GM21447 (cell line): ENCODE results near the gene TREH.
"Not testable (repeated sequence)": the region's sequence is repeated elsewhere in the genome, so short reads cannot be mapped to it uniquely, and the experiment has no call there.

Experiments
- ATAC-seq: cut with Tn5 transposase; IDR thresholded peaks from one replicate; pipeline ENCODE4 v1.9.1; 2021; ENCODE audit not compliant: unreplicated experiment

Gene TREH

DNA sequence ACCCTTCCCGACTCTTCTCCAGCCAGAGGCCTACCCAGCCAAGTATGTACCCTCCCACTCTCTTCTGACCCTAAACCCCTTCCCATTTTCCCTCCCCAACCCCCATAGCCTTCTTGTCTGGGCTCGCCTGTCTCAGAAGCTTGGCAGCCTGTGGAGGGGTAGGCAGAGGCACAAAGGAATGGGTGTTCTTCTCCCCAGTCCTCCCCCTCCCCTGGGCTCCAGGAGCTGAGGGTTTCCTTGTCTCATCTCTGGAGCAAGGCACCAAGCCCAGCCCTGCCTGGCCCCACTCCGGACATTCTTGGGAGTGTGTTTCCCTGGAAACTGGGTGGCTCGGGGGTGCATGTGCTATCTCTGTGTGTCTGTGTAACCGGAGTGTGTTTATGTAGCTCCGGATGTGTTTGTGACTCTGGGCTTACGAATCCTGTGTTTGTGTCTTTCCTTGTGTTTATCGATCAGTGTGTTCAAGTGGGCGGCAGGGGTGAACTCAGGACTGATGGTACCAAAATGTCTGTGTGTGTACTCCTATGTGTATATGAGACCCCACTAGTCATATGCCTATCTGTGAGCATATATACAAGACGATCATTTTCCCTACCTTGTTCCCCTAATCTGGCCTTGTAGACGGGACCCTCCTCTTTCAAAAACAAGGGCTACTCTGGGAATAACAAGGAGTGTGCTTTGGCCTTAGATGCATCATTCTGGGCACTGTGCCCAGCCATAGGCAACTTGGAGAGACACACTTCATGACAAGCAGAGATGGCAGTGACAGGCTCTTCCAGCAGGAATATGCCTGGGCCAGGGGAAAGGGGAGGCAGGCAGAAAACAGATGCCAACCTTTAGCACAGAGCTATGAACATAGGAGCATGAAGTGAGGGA lies 61.1 kb downstream of the TREH start:
- no peak for ATAC-seq

DNA sequence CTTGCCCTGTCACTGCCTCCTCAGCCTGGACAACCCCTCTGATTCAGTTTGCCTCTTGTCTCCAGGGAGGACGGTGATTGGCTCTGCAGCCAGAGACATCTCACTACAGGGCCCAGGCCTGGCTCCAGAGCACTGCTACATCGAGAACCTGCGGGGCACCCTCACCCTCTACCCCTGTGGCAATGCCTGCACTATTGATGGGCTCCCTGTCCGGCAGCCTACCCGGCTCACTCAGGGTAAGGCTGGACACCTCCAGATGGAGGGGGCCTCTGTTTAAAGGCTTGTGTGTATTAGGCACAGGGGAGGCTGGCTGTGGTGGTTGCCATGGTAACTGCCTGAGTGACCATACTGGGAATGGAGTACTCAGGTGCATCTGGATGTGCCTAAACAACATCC lies 63.5 kb downstream of the TREH start:
- ATAC-seq = no peak

DNA sequence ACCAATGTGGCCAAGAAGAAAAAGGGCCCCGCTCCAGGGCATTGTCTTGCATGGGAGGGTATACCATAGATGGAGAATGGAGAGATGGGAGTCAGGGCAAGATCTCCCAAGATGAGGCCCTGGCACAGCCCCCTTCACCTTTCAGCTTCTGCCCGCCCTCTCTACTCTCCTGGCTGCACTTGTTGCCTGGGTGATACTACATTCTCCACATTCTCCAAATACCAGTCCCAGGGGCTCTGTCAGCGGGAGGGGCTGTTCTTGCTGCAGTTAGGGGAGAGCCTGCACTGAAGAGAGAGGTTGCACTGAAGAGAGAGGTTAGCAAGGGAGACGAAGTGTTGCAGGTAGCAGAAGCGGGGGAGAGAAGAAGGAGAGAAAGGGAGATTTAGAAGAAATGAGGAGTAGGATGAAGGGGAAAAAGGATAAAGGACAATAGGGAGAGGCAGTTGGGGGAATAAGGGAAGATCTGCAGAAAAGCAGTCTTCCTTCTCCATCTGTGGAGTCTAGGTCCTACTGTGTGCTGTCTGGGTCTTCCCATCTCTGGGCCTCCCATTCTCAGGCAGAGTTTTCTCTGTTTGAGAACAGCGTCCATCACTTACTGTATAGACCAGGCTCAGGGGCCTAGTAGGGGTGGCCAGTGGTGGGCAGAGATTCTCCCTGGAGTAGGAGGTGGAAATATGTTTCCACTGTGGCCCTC lies 64.0 kb downstream of the TREH start:
- ATAC-seq = no peak

DNA sequence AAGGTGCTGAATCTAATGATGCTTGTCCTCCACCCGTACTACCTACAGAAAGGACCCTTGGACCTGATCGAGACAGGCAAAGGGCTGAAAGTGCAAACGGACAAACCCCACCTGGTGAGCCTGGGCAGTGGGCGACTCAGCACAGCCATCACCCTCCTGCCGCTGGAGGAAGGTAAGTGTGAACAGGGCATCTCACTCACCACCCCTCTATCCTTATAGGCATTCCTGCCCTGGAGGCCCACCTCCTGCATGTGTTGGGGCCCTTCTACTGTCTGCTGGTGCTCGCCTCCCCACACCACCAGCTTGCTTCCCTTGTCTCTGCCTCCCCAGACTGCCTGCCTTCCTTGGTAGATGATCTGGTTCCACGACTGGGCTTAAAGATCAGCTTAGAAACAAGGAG lies 64.9 kb downstream of the TREH start:
- no peak for ATAC-seq

DNA sequence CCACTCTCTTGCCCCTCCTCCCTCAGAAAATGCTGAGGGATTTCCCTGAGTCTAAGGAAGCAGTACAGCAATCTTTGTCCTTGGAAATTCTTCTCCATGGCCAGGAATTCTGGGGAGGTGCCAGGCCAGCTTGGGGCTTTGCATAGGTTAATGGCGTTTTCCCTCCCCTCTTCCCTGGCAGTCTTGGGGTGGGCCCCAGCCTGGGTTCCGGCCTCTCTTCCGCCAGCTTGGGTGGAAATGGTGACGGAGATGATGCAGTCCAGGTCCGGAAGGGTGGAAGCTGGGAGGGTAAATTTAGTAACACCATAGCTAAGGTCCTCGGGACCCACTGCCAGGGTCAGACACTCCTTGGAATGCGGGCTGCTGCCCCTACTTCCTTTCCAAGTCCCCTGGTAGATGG lies 67.1 kb downstream of the TREH start:
- no peak for ATAC-seq

DNA sequence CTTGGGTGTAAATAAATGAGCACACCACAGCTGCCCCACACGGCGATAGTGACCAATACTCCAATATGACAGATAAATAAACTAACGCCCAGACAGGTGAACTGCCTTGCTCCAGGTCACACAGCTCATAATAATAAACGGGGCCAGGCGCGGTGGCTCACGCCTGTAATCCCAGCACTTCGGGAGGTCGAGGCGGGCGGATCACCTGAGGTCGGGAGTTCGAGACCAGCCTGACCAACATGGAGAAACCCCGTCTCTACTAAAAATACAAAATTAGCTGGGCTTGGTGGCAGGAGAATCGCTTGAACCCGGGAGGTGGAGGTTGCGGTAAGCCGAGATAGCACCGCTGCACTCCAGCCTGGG lies 68.0 kb downstream of the TREH start:
- not testable (repeated sequence) for ATAC-seq

DNA sequence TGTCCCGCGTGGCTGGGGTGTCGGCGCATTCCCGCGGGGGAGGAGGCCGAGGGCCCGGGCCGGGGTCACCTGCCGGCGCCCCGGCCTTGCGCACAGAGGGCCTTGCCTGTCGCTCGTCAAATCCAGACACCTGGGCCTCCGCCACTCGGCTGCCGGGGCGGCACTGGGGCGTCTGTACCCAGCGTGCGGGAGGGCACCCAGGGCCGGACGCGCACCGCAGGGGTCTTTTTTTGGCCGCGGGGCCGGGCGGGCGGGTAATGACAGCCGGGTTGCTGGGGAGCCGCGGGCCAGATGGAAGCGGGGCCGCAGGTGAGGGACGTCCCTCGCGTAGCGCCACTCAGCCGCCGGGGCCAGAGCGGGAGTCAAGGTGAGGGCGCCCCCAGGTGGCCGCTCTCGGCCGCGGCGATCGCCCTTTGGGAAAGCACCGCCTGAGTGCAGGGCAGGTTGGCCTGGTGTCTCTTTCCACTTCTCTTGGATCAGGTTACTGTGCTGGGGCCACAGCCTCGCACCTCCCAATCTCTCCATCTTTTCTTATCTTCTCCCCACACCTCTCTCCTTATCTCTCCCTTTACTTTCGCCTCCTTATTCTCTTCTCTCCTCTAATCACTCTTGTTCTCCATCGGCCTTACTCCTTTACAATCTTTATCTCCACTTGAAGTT lies 68.5 kb downstream of the TREH start:
- no peak for ATAC-seq

DNA sequence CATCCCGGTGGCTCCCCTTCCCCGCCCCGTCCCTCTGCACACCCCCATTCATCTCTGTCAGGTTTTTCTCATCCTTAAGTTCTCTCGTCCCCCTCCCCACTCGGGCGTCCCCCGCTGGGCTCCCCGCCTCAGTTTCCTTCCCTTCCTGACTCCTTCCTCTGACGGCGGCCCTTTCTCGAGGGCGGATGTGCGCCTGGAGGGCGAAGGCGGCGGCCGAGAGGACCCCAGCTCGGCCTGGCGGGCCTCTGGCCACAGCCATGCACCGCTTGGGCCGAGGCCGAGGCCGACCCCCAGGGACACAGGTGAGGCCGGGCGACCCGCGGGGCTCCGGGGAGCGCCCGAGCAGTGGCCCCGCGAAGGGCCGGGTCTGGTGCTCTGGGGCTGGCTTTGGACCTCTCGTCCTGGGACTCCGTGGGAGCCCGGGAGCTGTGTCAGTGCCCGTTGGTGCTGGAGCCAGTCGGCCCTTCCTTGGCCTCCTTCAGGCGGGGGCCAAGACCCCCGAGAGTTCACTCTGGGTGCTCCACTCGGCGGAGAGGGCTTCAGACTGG lies 69.2 kb downstream of the TREH start:
- no peak for ATAC-seq

DNA sequence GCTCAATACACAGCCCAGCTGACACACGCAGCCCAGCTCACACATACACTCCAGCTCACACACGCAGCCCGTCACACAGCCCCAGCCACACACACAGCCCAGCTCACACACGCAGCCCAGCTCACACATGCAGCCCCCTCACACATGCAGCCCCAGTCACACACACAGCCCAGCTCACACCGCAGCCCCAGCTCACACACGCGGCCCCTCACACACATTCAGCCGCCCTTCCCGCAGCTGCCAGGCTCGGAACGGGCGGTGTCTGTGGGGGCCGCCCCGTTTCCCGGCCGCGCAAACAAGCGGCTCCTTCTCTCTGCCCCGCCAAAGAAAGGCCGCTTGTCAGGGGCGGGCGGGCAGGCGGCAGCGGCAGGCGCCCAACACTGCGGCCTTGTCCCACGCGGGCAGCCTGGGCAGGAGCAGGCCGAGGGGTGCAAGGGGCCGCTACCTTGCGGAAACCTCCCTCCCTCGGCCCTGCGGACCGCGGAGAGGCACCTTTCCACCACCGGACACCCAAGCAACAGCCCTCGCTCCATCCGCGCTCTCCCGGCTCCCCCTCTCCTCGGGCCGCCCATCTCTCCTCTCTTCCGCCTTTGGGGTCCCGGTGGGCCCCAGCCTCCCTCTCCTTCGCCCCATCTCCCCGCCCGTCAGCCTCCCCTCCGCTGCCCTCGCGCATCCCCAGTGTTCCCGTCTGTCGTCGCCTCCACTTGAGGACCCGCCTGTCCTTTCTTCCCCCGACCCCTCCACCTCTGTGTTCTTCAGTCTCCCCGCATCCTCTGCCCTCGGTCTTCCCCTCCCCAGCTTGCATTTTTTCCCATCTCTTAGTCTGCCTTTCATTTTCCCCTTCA lies 69.8 kb downstream of the TREH start:
- ATAC-seq = no peak

DNA sequence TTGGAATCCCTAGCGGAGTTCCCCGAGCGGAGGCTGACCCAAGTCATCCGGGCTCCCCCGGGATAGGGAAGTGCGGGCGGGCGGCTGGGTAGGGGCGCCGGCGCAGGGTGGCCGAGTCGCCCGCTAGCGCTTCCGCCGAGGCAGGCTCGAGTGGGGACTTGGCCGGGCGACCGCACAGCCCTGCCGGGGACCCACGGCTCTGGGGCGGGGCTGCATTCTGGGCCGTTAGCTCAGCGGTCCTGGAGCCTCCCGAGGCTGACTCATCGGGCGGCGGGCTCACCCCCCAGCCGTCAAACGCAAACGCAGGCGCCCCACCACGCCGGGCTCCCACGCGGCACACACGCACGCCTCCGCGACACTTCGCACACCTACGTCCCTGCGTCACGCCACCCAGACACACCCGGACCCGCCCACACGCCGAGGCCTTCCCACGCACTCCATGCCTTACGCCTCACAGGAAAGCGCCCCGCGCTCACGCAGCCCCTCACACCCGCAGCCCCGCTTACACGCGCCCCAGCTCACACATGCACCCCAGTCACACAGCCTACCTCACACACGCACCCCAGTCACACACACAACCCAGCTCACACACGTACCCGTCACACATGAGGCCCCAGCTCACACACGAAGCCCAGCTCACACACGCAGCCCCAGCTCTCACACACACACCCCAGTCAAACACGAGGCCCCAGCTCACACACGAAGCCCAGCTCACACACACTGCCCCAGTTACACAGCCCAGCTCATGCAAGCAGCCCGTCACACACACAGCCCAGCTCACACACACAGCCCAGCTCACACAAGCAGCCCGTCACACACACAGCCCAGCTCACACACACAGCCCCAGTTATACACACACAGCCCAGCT lies 70.9 kb downstream of the TREH start:
- no peak for ATAC-seq

DNA sequence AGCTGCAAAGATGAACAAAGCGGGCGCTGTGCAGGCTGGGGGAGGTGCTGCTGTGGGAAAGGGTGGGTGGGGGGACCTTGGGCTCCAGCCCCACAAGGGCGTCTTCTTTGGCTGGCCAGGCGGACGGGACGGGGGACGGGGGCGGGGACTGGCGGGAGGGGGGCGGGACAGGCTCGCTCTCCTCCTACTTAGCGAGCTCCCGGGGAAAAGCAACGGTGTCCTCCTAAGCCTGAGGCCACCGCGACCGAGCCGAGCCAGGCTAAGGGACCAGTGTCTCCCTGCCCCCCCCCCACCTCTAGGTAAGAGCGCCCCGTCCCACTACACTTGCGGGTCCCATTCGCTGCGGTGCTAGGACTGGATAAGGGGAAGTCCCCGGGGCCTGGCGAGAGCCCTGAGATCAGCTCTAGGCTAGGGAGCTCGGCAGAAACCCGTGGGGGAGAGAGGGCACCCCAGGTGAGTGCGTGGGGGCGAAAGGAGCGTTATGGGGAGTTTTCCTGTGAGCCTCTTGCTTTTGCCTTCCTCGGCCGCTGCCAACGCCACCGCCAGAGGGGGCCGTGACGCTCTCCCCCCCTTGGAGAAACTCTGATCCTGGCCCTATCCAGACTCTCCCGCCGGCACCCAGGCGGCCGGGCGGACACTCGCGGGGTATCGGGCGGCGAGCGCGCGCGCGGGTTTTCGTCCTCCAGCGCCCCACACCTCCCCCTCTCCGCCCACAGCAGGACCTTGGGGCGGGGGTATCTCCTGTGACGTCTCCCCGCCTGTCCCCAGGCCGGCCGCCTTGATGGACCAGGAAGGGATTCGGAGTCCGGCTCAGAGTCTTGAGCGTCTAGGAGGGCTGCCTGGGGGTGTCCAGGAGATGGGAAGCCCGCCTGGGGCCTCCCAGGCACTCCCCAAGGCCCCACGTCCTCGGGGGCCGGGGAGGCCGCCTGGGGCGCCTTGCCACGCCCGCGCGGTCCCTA lies 71.8 kb downstream of the TREH start, which contains the start of gene PHLDB1:
Gene PHLDB1 (plus strand): TSS at position 215 of the 959 bp plus-strand sequence. CDS start 6,222 bp downstream, outside the sequence.
- ATAC-seq = no peak
